ENCODE measurements around the gene ZNF664.

GRCh38 chr12:124057691-124058090 lies 84.7 kb downstream of the ZNF664 start:
- TF ChIP-seq POLR2A (IDR thresholded peaks at IDR 0.05) = no peak
- TF ChIP-seq, protein P1, sequence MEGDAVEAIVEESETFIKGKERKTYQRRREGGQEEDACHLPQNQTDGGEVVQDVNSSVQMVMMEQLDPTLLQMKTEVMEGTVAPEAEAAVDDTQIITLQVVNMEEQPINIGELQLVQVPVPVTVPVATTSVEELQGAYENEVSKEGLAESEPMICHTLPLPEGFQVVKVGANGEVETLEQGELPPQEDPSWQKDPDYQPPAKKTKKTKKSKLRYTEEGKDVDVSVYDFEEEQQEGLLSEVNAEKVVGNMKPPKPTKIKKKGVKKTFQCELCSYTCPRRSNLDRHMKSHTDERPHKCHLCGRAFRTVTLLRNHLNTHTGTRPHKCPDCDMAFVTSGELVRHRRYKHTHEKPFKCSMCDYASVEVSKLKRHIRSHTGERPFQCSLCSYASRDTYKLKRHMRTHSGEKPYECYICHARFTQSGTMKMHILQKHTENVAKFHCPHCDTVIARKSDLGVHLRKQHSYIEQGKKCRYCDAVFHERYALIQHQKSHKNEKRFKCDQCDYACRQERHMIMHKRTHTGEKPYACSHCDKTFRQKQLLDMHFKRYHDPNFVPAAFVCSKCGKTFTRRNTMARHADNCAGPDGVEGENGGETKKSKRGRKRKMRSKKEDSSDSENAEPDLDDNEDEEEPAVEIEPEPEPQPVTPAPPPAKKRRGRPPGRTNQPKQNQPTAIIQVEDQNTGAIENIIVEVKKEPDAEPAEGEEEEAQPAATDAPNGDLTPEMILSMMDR (IDR thresholded peaks at IDR 0.05) = no peak

Data from esophagus squamous epithelium (tissue), 4 donors.